Ovary (tissue), 3 donors: ENCODE data around the gene ZFYVE16.

Source experiments
- POLR2A ChIP-seq: fragments of 450-650 bp; IDR thresholded peaks from one replicate; pipeline ENCODE4 v1.6.1; 2017; ENCODE audit warnings: antibody characterized with exemption, mild to moderate bottlenecking, moderate library complexity
- TF ChIP-seq, protein P1 (sequence below), 3 donors: fragments of 450-650 bp in 2 of 3; fragments of 200-600 bp in 1 of 3; IDR thresholded peaks; one replicate each; pipeline versions ENCODE4 v1.5.1 to v1.8.0; 2016 to 2022; ENCODE audit warnings: antibody characterized with exemption in 3 of 3, mild to moderate bottlenecking in 1 of 3
- donor health status: DM: no; HTN: no; CAD: no.

DNA sequence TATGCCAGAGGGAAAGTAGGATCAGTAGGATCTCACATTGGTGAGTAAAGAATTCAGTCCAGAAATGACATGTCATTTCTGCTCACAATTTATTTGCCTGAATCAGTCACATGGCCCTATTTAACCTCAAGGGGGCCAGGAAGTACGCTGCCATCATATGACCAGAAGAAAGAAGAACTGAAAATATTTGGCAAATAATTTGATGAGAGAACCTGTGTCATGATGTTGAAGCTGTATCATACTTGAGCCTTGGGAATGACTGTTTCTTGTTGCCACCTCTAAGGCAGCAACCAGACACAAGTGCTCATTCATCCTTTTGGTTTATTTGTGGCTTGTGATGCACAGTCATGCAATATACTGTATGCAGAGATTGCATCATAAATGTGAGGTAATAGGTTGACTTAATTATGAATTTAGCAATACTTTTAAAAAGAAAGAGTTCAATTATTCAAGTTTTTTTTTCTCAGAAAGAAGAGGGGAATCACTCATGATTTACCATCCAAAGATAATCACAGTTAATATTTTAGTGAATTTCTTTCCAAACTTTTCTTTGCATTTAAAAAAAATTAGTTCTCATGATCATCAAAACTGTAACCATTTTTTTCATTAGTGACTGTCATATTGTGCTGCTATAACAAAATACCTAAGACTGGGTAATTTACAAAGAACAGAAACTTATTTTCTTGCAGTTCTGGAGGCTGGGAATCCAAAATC lies 8.2 kb upstream of the ZFYVE16 start:
- TF ChIP-seq, protein P1, sequence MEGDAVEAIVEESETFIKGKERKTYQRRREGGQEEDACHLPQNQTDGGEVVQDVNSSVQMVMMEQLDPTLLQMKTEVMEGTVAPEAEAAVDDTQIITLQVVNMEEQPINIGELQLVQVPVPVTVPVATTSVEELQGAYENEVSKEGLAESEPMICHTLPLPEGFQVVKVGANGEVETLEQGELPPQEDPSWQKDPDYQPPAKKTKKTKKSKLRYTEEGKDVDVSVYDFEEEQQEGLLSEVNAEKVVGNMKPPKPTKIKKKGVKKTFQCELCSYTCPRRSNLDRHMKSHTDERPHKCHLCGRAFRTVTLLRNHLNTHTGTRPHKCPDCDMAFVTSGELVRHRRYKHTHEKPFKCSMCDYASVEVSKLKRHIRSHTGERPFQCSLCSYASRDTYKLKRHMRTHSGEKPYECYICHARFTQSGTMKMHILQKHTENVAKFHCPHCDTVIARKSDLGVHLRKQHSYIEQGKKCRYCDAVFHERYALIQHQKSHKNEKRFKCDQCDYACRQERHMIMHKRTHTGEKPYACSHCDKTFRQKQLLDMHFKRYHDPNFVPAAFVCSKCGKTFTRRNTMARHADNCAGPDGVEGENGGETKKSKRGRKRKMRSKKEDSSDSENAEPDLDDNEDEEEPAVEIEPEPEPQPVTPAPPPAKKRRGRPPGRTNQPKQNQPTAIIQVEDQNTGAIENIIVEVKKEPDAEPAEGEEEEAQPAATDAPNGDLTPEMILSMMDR (IDR thresholded peaks at IDR 0.05), result no peak
- no peak for TF ChIP-seq POLR2A
